HepG2 (cell line): Measurements from ENCODE around the gene TSNAXIP1.

ENCODE experiments used
- BHLHE40 ChIP-seq: IDR thresholded peaks from 2 replicates; pipeline ENCODE4 v1.6.1; 2011; ENCODE audit warnings: low read length, improper control_type of control experiment
- CBX1 ChIP-seq: IDR thresholded peaks from one replicate; pipeline ENCODE4 v1.6.1; 2016; ENCODE audit warnings: antibody characterized with exemption, low read depth
- CHD4 ChIP-seq: fragments of 200-600 bp; sonication (generic); IDR thresholded peaks from 2 replicates; pipeline ENCODE4 v1.7.0; 2017; ENCODE audit warnings: mild to moderate bottlenecking, low read length, borderline replicate concordance
- SP2 ChIP-seq: sonication (generic); formaldehyde crosslinking; IDR thresholded peaks from 2 replicates; pipeline ENCODE4 v1.5.1; 2020; ENCODE audit warnings: mild to moderate bottlenecking, missing genetic modification reagents
- TOE1 ChIP-seq: sonication (generic); formaldehyde crosslinking; IDR thresholded peaks from 2 replicates; pipeline ENCODE4 v1.4.0; 2020; ENCODE audit warnings: mild to moderate bottlenecking, missing genetic modification reagents
- ZBTB38 ChIP-seq: sonication (generic); formaldehyde crosslinking; IDR thresholded peaks from 2 replicates; pipeline ENCODE4 v1.5.1; 2020; ENCODE audit warnings: mild to moderate bottlenecking, missing genetic modification reagents
- ZFP36 ChIP-seq: fragments of 150-350 bp; IDR thresholded peaks from 2 replicates; pipeline ENCODE4 v1.6.1; 2018; ENCODE audit warnings: borderline replicate concordance, low read length, low read depth; ENCODE audit not compliant: partially characterized antibody
- ZNF513 ChIP-seq: sonication (generic); formaldehyde crosslinking; conservative IDR thresholded peaks from 2 replicates; pipeline ENCODE4 v1.5.0; 2020; ENCODE audit warnings: missing genetic modification reagents
- ZNF761 ChIP-seq: sonication (generic); formaldehyde crosslinking; conservative IDR thresholded peaks from 2 replicates; pipeline ENCODE4 v1.4.0; 2020; ENCODE audit warnings: mild to moderate bottlenecking, missing genetic modification reagents
- ZNF777 ChIP-seq: sonication (generic); formaldehyde crosslinking; IDR thresholded peaks from 2 replicates; pipeline ENCODE4 v1.4.0; 2020; ENCODE audit warnings: missing genetic modification reagents
- ZNF878 ChIP-seq: sonication (generic); formaldehyde crosslinking; IDR thresholded peaks from 2 replicates; pipeline ENCODE4 v1.8.1; 2023; ENCODE audit warnings: mild to moderate bottlenecking, missing genetic modification reagents, moderate library complexity
- TF ChIP-seq, protein P1 (sequence below): sonication (generic); formaldehyde crosslinking; IDR thresholded peaks from 2 replicates; pipeline ENCODE4 v1.5.0; 2020; ENCODE audit warnings: mild to moderate bottlenecking, missing genetic modification reagents, moderate library complexity
- TF ChIP-seq, protein P2 (sequence below): sonication (generic); formaldehyde crosslinking; IDR thresholded peaks from 2 replicates; pipeline ENCODE4 v1.4.0; 2020; ENCODE audit warnings: missing genetic modification reagents

DNA sequence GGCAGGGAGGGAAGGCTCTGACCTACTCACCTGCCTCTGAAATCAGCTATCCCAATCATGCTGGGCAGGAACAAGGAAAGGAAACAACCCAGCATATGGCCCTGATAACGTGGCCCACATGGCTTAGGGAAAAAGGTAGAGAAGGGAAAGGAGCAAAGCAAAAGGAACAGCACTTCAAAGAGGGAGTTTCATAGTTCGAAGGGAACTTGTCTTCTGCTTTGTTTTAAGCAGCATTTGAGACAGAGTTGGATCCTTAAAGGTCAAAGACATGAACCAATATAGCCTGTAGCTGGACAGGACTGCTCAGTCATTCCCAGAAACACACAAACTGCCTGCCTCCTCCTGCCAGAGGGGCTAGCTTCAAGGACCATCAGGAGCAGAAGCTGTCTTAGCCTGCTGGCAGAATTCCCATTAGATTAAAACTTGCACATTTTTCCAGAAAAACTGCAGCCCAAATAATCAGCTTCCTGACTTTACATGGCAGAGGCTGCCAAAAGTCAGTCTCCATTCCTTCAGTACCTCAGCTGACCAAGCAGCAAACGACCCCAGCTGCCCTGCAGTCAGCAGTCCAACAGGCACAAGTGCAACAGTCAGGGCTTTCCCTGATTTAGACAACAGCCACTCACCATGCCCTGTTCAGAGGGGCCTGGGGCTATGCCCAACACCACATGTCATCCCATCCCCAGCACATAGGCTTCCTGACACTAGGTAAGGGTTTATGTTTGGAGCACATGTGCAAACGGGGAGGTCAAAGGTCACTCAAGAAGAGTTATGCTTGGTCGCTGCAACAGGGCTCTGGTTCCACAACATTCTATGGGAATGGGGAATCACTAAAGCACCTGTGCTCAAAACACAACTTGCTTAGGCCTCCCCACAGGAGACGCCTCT is 32.9 kb upstream of the TSNAXIP1 start:
- TF ChIP-seq ZNF761 (CRISPR knock-in tag) (no peak), CBX1 (no peak), ZFP36 (no peak), BHLHE40 (no peak), CHD4 (no peak), SP2 (no peak), TOE1 (CRISPR knock-in tag) (no peak), ZNF878 (CRISPR knock-in tag) (no peak), ZBTB38 (no peak), ZNF513 (CRISPR knock-in tag) (no peak), ZNF777 (no peak)
- TF ChIP-seq, protein P1, sequence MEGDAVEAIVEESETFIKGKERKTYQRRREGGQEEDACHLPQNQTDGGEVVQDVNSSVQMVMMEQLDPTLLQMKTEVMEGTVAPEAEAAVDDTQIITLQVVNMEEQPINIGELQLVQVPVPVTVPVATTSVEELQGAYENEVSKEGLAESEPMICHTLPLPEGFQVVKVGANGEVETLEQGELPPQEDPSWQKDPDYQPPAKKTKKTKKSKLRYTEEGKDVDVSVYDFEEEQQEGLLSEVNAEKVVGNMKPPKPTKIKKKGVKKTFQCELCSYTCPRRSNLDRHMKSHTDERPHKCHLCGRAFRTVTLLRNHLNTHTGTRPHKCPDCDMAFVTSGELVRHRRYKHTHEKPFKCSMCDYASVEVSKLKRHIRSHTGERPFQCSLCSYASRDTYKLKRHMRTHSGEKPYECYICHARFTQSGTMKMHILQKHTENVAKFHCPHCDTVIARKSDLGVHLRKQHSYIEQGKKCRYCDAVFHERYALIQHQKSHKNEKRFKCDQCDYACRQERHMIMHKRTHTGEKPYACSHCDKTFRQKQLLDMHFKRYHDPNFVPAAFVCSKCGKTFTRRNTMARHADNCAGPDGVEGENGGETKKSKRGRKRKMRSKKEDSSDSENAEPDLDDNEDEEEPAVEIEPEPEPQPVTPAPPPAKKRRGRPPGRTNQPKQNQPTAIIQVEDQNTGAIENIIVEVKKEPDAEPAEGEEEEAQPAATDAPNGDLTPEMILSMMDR (CRISPR knock-in tag): no peak
- TF ChIP-seq, protein P2, sequence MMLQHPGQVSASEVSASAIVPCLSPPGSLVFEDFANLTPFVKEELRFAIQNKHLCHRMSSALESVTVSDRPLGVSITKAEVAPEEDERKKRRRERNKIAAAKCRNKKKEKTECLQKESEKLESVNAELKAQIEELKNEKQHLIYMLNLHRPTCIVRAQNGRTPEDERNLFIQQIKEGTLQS (CRISPR knock-in tag): no peak
